GM12878 (cell line): ENCODE measurements around the gene PRCC. TPM values are rescaled to one million over a fixed set of nuclear protein-coding genes. Genes with fewer than 3 reads are reported as not detected.

Source experiments
- ATAC-seq: fragments of 200-7000 bp; cut with Tn5 transposase; 3 replicates; pipeline ENCODE4 v1.9.1; 2020; ENCODE audit warnings: mild to moderate bottlenecking, moderate library complexity
- BruUV-seq: library from RNA; stranded (reverse); fragments of 400-500 nt; replicated peaks from 2 replicates; lab custom pipeline; 2021; lab: Mats Ljungman, UMichigan
- CTCF ChIA-PET: fragments of 300-600 bp; sonication (Branson Sonifier 250); formaldehyde crosslinking; extraction: SDS; loops from one replicate; lab custom pipeline; 2021; ENCODE audit warnings: inconsistent platforms; lab: Yijun Ruan, JAX
- POLR2A ChIA-PET: fragments of 350-600 bp; formaldehyde crosslinking; extraction: SDS; loops from one replicate; lab custom pipeline; 2021; ENCODE audit warnings: inconsistent platforms; lab: Charles Lee
- RAD21 ChIA-PET: fragments of 300-600 bp; sonication (Branson Sonifier 250); formaldehyde crosslinking; loops from one replicate; lab custom pipeline; 2023; ENCODE audit warnings: antibody characterized with exemption; ENCODE audit not compliant: unreplicated experiment; lab: Charles Lee
- SMC1A ChIA-PET: fragments of 300-600 bp; sonication (Branson Sonifier 250); formaldehyde crosslinking; loops from one replicate; lab custom pipeline; 2023; ENCODE audit not compliant: unreplicated experiment, uncharacterized antibody; lab: Charles Lee
- DNase-seq: peaks from one replicate; pipeline ENCODE4 v3.0.0-alpha.2; 2011; ENCODE audit warnings: low read depth, low spot score
- FAIRE-seq: peaks from 3 replicates; lab custom pipeline; 2011; peaks lifted over from hg19 to GRCh38; lab: Jason Lieb, UNC
- H2AFZ ChIP-seq: 2 replicates; pipeline ENCODE4 v1.6.0; 2011; ENCODE audit warnings: low read depth, low read length, control low read depth; ENCODE audit not compliant: control insufficient read depth
- H3K27ac ChIP-seq: 2 replicates; pipeline ENCODE4 v1.5.1; 2011; ENCODE audit warnings: control low read depth; ENCODE audit not compliant: control insufficient read depth, insufficient read depth
- H3K27me3 ChIP-seq, 2 experiments: replicated peaks in 1 of 2; 2 replicates each; pipeline versions ENCODE4 v1.6.0 to v1.6.1; 2011; ENCODE audit warnings: low read length in 1 of 2; ENCODE audit not compliant: control insufficient read depth in 2 of 2, insufficient read depth in 2 of 2
- H3K36me3 ChIP-seq, 2 experiments: 2 replicates each; pipeline ENCODE4 v1.5.1; 2011; ENCODE audit warnings: low read length in 1 of 2; ENCODE audit not compliant: control insufficient read depth in 2 of 2, insufficient read depth in 2 of 2
- H3K4me1 ChIP-seq: 2 replicates; pipeline ENCODE4 v1.6.1; 2011; ENCODE audit warnings: mild to moderate bottlenecking, low read length, moderate library complexity, mixed read lengths; ENCODE audit not compliant: control insufficient read depth, insufficient read depth
- H3K4me2 ChIP-seq: 2 replicates; pipeline ENCODE4 v1.6.0; 2011; ENCODE audit warnings: control low read depth; ENCODE audit not compliant: control insufficient read depth, insufficient read depth
- H3K4me3 ChIP-seq: fragments of 200-600 bp; sonication (generic); 2 replicates; pipeline ENCODE4 v1.5.1; 2016
- H3K79me2 ChIP-seq: 2 replicates; pipeline ENCODE4 v1.6.0; 2011; ENCODE audit warnings: low read length; ENCODE audit not compliant: control insufficient read depth, insufficient read depth
- H3K9ac ChIP-seq: 2 replicates; pipeline ENCODE4 v1.8.0; 2011; ENCODE audit warnings: low read length, control low read depth, mixed read lengths; ENCODE audit not compliant: control insufficient read depth, insufficient read depth
- H3K9me3 ChIP-seq: replicated peaks from 3 replicates; pipeline ENCODE4 v1.5.1; 2011; ENCODE audit warnings: mild to moderate bottlenecking, low read length; ENCODE audit not compliant: control insufficient read depth, insufficient read depth
- H4K20me1 ChIP-seq: 2 replicates; pipeline ENCODE4 v1.6.0; 2011; ENCODE audit not compliant: control insufficient read depth, insufficient read depth
- TCF3 ChIP-seq: IDR thresholded peaks from 2 replicates; pipeline ENCODE4 v1.6.1; 2012; ENCODE audit warnings: low read depth, mild to moderate bottlenecking, low read length, borderline replicate concordance; ENCODE audit not compliant: insufficient read depth
- WGBS: methylation state at CpG from one replicate; pipeline ENCODE4 v1.1.6; 2016; ENCODE audit warnings: low lambda C conversion rate; ENCODE audit not compliant: insufficient replicate concordance, insufficient coverage; ENCODE audit errors: missing lambda C conversion rate; 5-methylcytosine and 5-hydroxymethylcytosine counted together
- in situ Hi-C: fragments of 300-500 bp; cut with MboI; formaldehyde crosslinking; loops from 9 replicates; pipeline ENCODE4 v1.14.3; 2018; ENCODE audit warnings: mixed read lengths
- intact Hi-C: fragments of 100-400 bp; cut with micrococcal nuclease; formaldehyde crosslinking; loops from one replicate; pipeline ENCODE4 v1.14.2; 2022; ENCODE audit not compliant: unreplicated experiment
- polyA plus RNA-seq, 11 experiments: library from polyadenylated mRNA; depleted of rRNA in 4 of 11; unstranded in 6 of 11; stranded (reverse) in 5 of 11; fragments of >200 nt; fragmentation: Nextera tagmentation in 4 of 11; fragmentation: Illumina TruSeq in 1 of 11; extraction: Ambion mirVana in 4 of 11; extraction: Trizol in 1 of 11; gene quantifications; 1 replicate in 1 of 11; 2 replicates in 10 of 11; pipeline versions ENCODE4 v1.2.1 to v1.2.3, GENCODE V29; 2011 to 2016; ENCODE audit warnings: inconsistent platforms in 2 of 11, missing spikeins in 2 of 11, low read depth in 1 of 11
- total RNA-seq, 4 experiments: library from RNA; depleted of rRNA in 3 of 4; stranded (reverse); fragments of >200 nt in 3 of 4; fragmentation: Illumina TruSeq in 1 of 4; extraction: Trizol in 1 of 4; gene quantifications; 2 replicates each; pipeline versions ENCODE4 v1.2.1 to v1.2.3, GENCODE V29; 2013 to 2021
- TF ChIP-seq, protein P1 (sequence below): fragments of 450-650 bp; IDR thresholded peaks from 2 replicates; pipeline ENCODE4 v1.6.1; 2017; ENCODE audit warnings: mild to moderate bottlenecking, moderate library complexity

PRCC gene
- total and polyA plus RNA-seq, 10 of the 15 experiments (the other 5 are each of a cell fraction or from before 2014, with no cell fraction given), result 23.8 to 132 (median 63.1) TPM

DNA sequence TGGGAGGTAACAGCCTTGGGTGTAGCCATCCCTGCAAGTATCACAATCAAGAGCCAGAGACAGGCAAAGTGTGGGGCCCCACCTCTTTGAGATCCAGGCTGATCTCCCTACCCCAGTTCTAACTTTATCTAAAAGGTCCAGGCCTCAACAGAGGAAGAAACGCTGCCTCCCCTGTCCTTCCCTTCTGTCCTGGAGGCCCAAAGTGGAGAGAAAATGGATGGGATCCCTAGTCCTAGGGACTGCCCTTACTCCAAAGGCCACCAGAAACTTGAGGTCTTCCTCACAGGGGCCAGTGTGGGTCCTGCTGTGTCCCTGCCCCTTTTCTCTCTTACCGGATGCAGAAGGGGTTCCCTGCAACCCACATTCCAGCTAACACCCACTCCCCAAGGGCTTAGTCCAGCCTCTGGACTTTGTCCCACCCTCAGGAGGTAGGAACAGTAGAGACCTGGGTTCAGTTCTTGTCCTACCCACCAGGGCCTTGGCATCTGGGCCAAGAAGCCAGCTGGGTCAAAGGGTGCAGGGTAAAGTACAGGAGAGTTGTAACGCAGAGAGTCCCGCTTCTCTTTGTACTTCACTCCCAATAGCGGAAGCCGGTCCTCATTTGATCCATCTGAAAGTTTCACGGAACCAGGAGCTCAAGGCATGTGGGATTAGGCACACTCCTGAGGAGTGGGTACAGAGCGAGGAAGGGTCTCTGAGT, 17.8 kb upstream of the PRCC start:
- no TSS peak for BruUV-seq

More for the DNA sequence above, 17.8 kb upstream of the PRCC start:
- Histone ChIP-seq H3K36me3 (peaks cover 9 to 11% of the 10 kb centered on the region in 2 experiments; a peak in 3 of 4 replicates), H2AFZ (no peak overlapping the region), H3K79me2 (peaks cover 83% of the 10 kb centered on the region), H3K27me3 (no peaks in the 10 kb centered on the region), H3K9me3 (no peaks in the 10 kb centered on the region), H3K4me1 (peaks cover 22% of the 10 kb centered on the region), H3K9ac (peak overlapping the region; percentile 98), H3K4me3 (peak overlapping the region; percentile 99), H3K27ac (peak overlapping the region; percentile 99), H3K4me2 (peak overlapping the region; percentile 99), H4K20me1 (no peaks in the 10 kb centered on the region)
- CTCF ChIA-PET, result interaction anchor here (0.6 to 4.5 kb wide), 3 partner anchors 18 to 598 kb away, joined by 3 to 56 read pairs (median 22); partner anchors contain the start of genes METTL25B and PRCC
- intact Hi-C loops, result loop anchor here (1.0 to 10.0 kb wide), 2 partner anchors 8 to 245 kb away; partner anchors contain the start of genes MEF2D and MRPL24
- ATAC-seq (peak; percentile 7), FAIRE-seq (no peak), DNase-seq (no peak)
- SMC1A ChIA-PET, result interaction anchor here (0.6 to 4.5 kb wide), 2 partner anchors 18 to 23 kb away, joined by 3 to 43 read pairs; partner anchors contain the start of genes ISG20L2, METTL25B and PRCC
- in situ Hi-C loops, result no loop called here
- POLR2A ChIA-PET, result interaction anchor here (3.4 to 4.4 kb wide), 3 partner anchors 9 to 22 kb away, joined by 19 to 45 read pairs (median 28); partner anchors contain the start of genes ISG20L2, METTL25B, MRPL24 and PRCC
- WGBS, result 3% methylated on average over 8 of the region's 8 CpGs
- RAD21 ChIA-PET, result interaction anchor here (1.1 to 4.2 kb wide), 3 partner anchors 18 to 111 kb away, joined by 3 to 34 read pairs (median 31); partner anchors contain the start of genes ISG20L2, METTL25B, NTRK1 and PRCC
- no peak for TF ChIP-seq TCF3
- TF ChIP-seq, protein P1, sequence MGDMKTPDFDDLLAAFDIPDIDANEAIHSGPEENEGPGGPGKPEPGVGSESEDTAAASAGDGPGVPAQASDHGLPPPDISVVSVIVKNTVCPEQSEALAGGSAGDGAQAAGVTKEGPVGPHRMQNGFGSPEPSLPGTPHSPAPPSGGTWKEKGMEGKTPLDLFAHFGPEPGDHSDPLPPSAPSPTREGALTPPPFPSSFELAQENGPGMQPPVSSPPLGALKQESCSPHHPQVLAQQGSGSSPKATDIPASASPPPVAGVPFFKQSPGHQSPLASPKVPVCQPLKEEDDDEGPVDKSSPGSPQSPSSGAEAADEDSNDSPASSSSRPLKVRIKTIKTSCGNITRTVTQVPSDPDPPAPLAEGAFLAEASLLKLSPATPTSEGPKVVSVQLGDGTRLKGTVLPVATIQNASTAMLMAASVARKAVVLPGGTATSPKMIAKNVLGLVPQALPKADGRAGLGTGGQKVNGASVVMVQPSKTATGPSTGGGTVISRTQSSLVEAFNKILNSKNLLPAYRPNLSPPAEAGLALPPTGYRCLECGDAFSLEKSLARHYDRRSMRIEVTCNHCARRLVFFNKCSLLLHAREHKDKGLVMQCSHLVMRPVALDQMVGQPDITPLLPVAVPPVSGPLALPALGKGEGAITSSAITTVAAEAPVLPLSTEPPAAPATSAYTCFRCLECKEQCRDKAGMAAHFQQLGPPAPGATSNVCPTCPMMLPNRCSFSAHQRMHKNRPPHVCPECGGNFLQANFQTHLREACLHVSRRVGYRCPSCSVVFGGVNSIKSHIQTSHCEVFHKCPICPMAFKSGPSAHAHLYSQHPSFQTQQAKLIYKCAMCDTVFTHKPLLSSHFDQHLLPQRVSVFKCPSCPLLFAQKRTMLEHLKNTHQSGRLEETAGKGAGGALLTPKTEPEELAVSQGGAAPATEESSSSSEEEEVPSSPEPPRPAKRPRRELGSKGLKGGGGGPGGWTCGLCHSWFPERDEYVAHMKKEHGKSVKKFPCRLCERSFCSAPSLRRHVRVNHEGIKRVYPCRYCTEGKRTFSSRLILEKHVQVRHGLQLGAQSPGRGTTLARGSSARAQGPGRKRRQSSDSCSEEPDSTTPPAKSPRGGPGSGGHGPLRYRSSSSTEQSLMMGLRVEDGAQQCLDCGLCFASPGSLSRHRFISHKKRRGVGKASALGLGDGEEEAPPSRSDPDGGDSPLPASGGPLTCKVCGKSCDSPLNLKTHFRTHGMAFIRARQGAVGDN, result peak; percentile 44; the same call in 1 of the 2 replicates
